ENCODE data around the gene TXN.

- TF ChIP-seq CTCF (IDR thresholded peaks at IDR 0.05 in 4 of 5, conservative IDR thresholded peaks at IDR 0.05 in 1 of 5) (no peak), POLR2A (IDR thresholded peaks at IDR 0.05) (no peak)
These were observed 28.0 kb downstream of the TXN start for GRCh38 chr9:110228321-110228720.

All from gastrocnemius medialis (tissue), 4 donors.